HG02870 (cell line): ENCODE results near the gene C2CD2.
"Not testable (repeated sequence)": the region's sequence is repeated elsewhere in the genome, so short reads cannot be mapped to it uniquely, and the experiment has no call there.

Experiments
- ATAC-seq: cut with Tn5 transposase; IDR thresholded peaks from one replicate; pipeline ENCODE4 v1.9.1; 2021; ENCODE audit warnings: mild to moderate bottlenecking, moderate library complexity; ENCODE audit not compliant: unreplicated experiment

The C2CD2 gene

DNA sequence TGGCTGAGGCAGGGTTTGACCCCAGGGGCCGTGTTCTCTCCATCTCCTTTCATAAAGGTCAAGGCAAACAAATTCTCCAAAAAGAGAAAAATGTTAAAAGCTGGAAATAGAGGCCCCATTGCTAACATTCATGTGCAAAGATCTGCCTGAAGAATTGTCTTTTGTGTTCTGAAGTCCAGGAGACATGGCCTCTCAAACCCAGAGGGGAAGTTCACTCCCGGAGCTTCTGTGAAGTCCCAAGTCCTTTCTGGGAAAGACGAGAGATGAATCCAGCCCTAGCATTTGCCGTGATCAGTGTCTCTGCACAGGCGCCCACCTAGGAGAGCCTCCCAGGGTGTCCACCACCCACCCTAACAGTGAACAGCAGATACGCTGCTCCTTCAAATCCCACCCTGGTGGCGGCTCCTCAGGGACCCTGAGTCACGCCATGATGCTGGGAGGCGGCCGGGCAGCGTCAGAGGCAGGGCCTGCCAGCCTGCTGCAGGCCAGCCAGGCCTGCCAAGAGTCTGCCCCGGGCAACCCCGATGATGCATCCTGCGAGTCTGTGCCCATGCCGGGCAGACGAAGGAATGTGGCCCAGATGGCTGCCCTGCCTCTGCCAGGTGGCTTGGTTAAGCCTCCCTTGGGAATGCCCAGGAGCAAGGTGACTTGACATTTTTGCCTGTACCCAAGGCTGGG is 5.2 kb upstream of the C2CD2 start:
- ATAC-seq, result no peak

DNA sequence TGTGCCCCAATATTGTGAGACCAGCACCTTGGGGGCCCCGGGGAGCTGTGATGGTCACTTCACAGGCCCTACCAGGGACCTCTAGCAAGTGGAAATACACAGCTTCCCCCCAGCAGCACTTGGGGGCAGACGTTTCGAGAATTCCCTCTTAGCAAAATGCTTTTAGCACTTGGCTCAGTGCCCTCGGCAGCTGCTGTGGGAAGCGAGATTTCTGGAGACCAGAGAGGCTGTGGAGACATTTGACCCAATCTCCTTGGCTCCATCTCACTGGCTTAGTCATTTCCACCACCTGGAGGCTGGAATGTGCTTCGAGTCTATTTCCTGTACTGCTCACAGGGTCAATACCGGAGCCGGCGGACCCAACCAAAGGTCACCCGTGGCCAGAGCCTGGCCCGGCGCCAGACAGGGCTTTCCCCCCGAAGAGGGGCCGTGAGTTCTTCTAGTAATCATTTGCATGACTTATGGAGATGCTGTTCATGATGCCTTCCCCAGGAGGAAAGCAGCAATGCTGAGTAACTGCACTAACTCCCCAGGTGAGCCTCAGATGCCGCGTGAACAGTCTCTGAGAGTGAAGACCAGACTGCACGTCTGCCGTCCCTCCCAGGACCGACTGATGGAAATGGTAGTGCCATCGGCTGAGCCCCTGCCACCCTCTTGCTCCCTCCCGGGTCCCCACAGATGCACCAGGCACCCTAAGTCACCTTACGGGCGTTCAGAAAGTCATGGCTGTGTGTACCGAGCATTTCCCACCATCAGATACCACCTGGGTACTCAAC is 4.4 kb upstream of the C2CD2 start:
- no peak for ATAC-seq

DNA sequence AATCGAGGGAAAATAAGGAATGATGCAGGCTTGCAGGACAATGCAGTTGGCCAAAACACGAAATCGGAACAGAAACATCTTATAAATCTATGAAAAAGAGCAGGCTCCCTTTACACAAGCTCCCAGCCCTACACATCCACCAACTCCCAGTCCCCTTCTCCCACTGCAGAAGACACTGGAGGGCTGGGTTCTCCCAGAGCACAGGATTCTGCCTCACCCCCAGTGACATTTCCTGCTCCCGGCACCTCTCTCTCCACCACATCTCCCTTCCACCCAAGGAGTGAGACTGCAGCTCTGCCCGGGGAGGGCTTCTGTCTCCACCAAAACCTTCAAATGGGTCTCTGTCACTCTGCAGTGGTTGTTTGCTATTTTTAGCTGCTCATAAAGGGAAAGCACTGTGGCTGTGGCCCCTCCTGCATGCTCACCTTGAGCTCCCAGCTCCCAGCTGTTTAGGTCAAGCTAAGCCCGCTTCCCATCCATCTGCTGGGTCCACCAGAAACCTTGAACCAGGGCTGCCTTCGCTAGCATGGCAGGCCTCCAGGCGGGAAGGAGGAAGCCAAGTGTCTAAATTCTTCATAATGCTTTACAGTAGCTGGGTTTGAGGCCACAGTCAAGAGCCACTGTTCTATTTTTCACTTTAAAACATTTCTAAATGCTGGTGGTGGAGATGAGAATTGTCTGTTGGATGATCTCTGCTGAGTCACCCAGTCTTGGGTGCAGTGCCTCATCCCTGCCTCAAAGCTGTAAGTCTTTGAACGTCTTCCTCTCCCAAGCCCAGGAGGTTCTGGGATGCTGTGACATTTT is 3.3 kb upstream of the C2CD2 start:
- ATAC-seq, result no peak

DNA sequence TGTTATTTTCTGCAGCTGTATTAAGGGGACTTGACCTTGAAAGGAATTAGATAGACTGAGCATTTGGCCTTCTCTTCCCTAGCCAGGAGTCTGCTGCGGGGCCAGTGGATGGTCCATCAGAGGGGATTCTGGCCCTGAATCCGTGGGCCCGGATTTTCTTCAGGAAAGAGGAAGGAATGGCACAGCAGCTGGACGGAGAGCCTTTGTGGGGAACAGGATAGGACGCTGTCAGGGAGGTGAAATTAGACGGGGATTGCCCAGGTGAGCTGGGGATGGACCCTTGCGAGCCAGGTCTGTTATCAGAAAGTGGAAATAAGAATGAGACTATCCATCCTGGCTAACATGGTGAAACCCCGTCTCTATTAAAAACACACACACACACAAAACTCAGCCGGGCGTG is 1.7 kb upstream of the C2CD2 start:
- ATAC-seq, result no peak

DNA sequence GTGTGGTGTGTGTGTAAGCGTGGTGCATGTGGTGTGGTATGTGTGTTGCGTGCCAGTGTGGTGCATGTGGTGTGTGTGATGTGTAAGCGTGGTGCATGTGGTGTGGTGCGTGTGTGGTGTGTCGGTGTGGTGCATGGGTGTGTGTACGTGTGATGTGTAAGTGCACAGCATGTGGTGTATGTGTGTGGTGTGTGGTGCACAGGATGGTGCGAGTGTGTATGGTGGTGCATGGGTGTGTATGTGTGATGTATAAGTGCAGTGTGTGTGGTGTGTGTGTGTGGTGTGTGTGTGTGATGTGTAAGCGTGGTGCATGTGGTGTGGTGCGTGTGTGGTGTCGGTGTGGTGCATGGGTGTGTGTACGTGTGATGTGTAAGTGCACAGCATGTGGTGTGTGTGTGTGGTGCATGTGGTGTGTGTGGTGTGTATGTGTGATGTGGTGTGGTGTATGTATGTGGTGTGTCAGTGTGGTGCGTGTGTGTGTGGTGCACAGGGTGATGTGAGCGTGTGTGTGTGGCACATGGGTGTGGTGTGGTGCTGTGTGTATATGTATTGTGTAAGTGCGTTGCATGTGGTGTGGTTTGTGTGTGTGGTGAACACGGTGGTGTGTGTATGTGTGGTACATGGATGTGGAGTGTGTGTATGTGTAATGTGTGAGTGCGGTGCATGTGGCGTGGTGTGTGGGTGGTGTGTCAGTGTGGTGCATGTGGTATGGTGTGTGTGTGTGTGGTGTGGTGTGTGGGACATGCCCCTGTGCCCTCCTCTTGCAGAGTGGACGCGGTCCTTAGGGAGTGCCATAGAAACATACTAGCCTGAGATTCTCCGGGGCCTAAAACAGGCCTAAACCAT is 1.1 kb upstream of the C2CD2 start:
- no peak for ATAC-seq

DNA sequence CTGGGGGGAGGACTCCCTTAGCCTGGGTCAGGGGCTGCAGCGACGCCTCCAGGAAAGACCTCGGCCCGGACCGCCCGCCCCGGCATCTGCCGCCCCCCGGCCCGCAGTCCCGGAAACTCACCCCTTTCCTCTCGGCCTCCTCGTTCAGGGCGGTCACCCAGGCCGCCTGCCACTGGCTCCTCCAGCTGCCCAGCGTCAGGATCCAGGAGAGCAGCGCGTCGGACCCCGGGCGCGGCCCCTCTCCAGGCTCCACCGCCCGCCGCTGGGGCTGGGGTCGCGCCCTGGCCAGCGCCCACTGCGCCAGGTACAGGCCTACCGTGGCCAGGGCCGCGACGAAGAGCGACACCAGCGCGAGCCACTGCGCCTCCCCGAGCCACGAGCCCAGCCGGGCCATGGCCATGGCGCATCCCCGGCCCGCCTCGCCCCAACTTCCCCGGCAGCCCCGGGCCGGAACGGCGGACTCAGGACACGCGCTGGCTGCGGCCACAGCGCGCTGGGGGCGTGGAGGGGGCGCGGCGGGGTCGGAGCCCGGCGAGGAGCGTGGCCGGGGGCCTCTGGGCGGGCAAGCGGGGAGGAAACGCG is 478 bp downstream of the C2CD2 start:
- no peak for ATAC-seq

DNA sequence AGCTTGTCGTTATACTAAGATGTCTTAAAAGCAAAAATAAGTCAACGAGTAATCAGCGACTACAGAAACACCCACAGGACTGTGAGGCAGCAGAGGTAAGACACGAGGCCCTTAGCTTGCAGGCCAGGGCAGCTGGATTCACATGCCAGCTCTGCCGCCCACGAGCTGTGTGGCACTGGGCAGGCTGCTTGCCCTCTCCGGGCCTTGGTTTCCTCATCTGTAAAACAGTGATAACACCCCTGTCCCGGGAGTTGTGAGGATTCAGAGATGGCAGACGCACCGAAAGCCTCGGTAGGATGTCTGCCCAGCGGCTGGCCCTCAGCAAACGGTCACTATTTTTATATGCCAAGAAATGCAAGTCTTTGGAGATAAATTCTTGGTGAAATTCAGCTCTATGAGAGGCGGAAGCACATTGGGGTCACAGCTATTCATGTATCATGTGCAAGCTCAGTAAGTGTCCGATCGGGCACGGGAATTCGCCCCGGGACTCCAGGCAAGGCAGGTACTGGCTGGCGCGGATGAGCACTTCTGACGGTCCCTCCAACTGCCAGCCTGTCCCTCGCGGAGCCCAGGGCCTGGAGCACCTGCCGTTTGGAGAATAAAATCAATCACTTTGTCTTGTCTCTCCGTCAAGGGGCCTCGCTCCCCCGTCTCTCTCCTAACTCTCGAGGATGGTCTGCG is 1.1 kb downstream of the C2CD2 start:
- ATAC-seq, result no peak

DNA sequence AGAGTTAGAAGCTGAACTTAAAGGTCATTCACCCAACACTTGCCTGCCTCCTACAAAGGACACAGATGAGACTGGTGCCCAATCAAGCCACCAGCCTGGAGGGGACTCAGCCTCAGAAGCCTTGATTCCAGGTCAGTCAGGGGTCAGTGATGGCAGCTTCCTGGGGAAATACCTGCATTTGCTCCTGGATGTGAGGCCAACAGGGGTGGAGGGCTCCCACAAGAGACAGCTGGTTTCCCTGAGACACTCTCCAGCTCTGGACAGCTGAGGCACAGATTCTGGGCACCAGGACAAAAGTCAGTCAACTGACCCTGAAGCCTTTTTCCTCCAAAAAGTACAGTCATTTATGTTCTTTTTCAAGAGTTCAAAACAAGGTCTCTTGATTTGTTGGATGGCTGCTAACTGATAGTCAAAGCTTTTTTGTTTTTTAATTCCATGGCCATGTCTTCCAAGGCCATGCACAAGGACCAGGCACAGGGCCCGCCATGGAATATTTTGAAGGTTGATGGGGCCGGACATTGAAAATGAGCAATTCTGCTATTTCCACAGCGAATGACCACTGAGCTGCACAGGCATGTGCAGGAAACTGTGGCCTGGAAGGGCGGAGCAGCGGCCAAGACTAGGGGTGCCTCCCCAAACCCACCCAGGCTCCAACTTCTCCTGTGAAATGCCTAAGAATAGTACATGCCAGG is 1.8 kb downstream of the C2CD2 start:
- no peak for ATAC-seq

DNA sequence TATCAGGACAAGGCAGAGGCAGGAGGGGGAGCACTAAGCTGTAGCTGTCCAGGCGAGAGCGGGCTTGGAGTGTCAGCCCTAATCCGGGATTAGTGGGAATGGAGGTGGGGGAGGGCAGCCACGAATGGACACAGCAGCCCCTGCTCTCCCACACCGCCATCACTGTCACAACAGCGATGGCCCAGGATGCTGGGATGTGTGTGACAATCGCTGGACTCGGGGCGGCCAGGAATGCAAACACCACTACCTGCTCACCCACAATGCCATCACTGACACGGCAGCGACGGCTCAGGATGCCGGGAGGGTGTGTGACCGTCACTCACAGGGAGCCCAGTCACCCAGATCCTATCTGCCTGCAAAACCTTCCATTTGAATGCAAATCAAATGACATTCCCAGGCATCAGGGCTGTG is 2.9 kb downstream of the C2CD2 start:
- ATAC-seq, result no peak

DNA sequence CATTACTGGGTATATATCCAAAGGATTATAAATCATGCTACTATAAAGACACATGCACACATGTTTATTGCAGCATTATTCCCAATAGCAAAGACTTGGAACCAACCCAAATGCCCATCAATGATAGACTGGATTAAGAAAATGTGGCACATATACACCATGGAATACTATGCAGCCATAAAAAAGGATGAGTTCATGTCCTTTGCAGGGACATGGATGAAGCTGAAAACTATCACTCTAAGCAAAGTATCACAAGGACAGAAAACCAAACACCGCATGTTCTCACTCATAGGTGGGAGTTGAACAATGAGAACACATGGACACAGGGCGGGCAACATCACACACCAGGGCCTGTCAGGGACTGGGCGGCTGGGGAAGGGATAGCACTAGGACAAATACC is 4.2 kb downstream of the C2CD2 start:
- ATAC-seq, result not testable (repeated sequence)

DNA sequence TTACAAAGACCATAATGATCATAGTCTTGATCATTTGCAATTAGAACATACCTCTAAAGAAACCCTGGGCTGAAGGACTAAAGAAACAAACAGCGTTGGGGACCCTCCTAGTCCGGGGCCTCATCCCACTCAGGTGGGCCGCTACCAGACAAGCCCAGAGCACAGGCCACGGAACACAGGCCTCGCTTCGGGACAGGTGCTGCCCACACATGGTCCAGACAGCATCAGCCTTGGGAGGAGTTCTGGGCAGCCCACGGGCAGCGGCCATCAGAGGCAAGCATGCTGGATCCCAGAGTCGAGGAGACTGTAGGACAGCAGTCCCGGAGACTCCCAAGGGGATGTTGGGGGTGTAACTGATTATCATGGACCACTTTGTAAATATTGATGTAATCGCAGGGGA is 4.9 kb downstream of the C2CD2 start:
- no peak for ATAC-seq

DNA sequence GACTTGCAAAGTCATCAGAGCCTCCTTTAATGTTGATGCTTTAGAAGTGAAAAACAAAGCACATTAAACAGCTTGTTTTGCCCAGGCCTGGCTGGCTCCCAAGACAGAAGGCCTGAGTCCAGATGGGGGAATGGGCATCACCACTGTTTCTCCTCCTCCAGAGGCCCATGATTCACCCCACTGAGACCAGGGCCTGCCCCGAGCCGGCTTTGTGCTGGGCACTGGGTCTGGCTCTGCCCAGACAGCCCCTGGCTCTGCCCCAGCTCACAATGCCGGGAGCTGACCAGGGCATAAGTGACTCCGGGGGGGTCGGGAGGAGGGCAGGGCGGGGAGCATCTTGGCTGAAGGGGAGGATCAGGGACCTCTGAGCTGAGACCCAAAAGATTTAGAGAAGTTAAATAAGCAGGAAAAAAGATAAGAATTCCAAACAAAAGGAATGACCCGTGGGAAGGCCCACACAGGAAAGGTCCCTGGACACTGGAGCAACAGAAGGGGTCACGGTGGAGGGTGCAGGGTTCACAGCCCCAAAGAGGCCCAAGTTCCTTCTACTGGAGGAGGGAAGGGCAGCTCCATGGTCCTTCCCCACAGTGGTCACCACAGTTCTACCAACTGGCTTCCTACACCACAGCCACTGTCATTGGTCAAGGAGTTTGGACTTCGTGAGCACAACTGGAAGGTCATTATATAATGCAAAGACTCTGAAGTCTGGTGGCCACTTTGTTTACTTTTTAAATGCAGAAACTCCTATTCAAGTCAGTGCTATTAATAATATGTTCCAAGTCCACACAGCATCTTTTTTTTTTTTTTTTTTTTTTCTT is 5.5 kb downstream of the C2CD2 start:
- ATAC-seq, result no peak

DNA sequence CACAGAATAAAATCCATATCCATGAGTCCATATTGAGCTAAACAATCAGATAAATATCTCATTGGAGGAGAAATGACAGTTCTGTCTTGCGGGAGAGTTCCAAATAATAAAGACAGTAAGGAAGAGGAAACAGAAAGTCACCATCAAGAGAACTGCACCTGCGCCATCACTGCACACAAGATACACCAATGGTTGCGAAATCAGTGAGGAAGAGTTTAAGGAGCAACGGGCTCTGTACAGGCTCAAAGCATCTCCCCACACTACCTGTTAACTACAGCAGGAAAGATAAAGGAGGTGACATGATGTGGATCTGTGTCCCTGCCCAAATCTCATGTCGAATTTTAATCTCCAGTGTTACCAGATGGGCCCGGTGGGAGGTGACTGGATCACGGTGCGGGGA is 7.8 kb downstream of the C2CD2 start:
- no peak for ATAC-seq

DNA sequence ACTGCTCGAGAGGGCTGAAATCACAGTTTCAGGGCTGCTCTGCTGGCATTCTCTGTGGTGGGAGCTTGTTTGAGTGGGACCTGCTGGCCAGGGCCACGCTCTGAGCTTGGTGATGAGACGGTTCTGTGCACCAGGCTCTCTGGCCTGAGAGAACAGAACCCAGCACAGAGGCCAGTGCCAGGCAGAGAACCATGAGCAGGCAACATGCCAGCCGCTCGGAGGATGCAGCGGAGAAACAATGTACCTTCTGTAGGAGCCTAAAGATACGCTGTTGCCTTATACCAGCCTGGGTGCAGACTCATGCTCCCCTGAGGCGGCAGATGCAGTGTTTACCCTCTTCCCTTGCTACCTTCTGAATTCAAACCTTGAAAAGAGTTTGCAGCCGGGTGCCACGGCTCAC is 10.0 kb downstream of the C2CD2 start:
- no peak for ATAC-seq

DNA sequence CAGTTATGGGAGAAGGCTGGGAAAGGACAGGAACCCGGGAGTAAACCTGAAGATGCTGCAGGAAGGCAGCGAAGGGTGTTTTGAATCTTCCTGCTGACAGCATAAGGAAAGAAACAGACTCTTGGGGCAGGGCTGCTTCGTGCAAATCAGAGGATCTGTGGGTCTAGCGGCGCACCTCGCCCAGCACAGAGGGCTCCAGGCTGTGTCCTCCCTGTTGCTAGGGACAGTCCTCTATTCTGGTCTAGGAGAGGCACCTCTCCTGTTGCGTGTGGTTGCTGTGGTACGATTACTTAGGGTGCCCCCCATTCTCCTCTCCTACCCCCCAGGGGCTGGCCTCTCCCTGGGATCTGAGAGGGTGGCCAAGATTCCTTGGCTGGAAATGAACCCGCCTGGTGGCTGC is 11.4 kb downstream of the C2CD2 start:
- ATAC-seq, result no peak

DNA sequence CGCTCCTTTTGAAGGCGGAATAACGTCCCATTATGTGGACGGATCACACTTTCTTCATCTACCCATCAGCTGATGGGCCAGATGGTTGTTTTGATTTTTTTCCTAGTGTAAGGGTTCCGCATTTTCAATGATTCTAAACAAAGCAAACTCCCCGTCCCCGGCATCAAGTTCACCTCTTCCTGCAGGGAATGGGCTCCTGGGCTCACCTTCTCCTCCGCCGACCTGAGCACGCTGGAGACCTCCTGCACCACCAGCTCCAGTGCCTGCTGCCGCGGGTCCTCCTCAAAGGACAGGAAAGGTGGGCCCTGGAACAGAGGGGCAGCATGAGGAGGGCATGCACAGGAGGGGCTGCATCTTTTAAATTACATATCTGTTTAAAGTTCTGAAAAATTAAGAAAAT is 11.9 kb downstream of the C2CD2 start:
- no peak for ATAC-seq

DNA sequence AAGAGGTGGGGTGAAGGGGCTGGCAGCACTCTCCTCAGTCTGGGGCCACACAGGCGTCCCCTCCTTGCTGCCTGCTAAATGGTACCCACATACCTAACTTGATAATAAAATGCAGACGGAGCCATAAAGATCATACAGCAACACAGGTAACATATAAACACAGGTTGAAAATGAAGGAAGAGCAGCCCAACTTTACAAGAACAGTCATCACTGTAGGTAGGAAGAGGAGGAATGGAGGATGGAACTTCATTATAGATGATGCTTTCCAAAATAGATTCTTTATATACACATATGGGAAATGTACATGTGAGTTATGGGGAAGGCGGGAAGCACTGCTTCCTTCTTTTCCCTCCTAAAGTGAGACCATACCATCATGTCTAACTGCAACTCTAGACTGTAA is 13.4 kb downstream of the C2CD2 start:
- ATAC-seq, result no peak

DNA sequence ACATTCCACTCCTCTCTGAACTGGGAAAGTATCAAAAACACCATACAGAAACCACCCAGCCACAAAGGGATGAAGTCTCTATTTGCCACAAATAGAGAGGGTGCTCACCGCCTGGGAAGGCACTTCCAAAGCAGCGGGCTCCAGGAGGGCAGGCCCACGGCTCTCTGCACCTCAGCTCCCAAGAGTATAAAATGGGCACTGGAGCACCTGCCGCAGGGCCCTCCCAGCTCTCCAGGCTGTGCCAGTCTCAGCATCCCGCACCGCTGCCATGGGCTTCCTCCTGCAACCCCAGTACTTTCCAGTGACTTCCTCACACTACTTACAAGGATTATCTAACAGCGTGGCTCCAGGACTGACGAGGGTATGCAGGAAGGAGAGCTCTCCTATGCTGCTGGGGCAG is 14.4 kb downstream of the C2CD2 start:
- ATAC-seq, result no peak
